22Rv1 (cell line): ENCODE data around the gene RAB12.

Experiments used
- CTCF ChIP-seq: fragments of 450-650 bp; IDR thresholded peaks from 2 replicates; pipeline ENCODE4 v1.5.1; 2017; ENCODE audit warnings: mild to moderate bottlenecking
- ZFX ChIP-seq: fragments of 450-650 bp; IDR thresholded peaks from 2 replicates; pipeline ENCODE4 v1.6.1; 2017; ENCODE audit warnings: antibody characterized with exemption, borderline replicate concordance

DNA sequence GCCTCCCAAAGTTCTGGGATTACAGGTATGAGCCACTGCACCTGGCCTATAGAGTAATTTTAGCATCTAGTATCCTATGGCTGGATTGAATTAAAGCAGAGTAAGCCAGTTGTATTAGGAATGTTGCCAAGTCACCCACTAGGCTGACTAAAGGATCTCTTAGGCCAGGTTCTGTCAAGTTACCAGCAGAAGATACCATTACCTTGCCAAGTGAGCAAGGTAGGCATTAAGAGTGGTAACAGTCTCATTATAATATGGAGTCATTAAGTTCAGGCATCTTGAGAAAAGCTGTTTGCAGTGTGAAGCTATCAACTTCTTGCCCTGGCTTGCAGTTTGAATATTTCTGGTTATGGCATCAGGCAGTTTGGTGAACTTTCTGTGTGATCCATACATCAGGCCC lies 59.1 kb downstream of the RAB12 start:
- TF ChIP-seq CTCF: no peak
- TF ChIP-seq ZFX: no peak
